Gastrocnemius medialis (tissue), 4 donors: Measurements from ENCODE around the gene EGFR. TPM values are rescaled to one million over a fixed set of nuclear protein-coding genes. Genes with fewer than 3 reads are reported as not detected.
A peak's percentile ranks its signal among the peaks of the same experiment; 100 is the strongest.

ENCODE experiments used
- ATAC-seq, 2 donors: fragments of 150-250 bp; one replicate each; pipeline ENCODE4 v1.9.1; 2016
- DNase-seq, 2 donors: peaks; one replicate each; pipeline ENCODE4 v3.0.0-alpha.2; 2019
- H3K27ac ChIP-seq, 4 donors: fragments of 200-600 bp; sonication (generic); 1 replicate in 1 of 4; 2 replicates in 3 of 4; pipeline ENCODE4 v1.5.1; 2016 to 2018; ENCODE audit warnings: mild to moderate bottlenecking in 2 of 4, moderate library complexity in 1 of 4
- H3K27me3 ChIP-seq, 3 donors: fragments of 200-600 bp; sonication (generic) in 2 of 3; 1 replicate in 1 of 3; 2 replicates in 2 of 3; pipeline versions ENCODE4 v1.5.1 to v1.6.0; 2016 to 2019; ENCODE audit warnings: mild to moderate bottlenecking in 1 of 3, moderate library complexity in 1 of 3
- H3K36me3 ChIP-seq, 2 donors: fragments of 200-600 bp; sonication (generic) in 1 of 2; one replicate each; pipeline ENCODE4 v1.5.1; 2017 to 2018
- H3K4me1 ChIP-seq, 2 donors: fragments of 200-600 bp; sonication (generic) in 1 of 2; one replicate each; pipeline ENCODE4 v1.5.1; 2016 to 2017; ENCODE audit warnings: mild to moderate bottlenecking in 2 of 2
- H3K4me3 ChIP-seq, 4 donors: fragments of 200-600 bp; sonication (generic) in 3 of 4; 1 replicate in 1 of 4; 2 replicates in 3 of 4; pipeline ENCODE4 v1.5.1; 2016 to 2019; ENCODE audit warnings: mild to moderate bottlenecking in 2 of 4
- H3K9me3 ChIP-seq, 3 donors: fragments of 200-600 bp; sonication (generic) in 2 of 3; 1 replicate in 1 of 3; 2 replicates in 2 of 3; pipeline ENCODE4 v1.5.1; 2016 to 2019
- POLR2A ChIP-seq, 2 donors: fragments of 450-650 bp; IDR thresholded peaks; one replicate each; pipeline ENCODE4 v1.6.1; 2017; ENCODE audit warnings: antibody characterized with exemption in 2 of 2, mild to moderate bottlenecking in 2 of 2, moderate library complexity in 2 of 2
- in situ Hi-C, 4 donors: fragments of 200-750 bp; cut with MboI; loops; one replicate each; pipeline versions ENCODE4 v1.15.0 to v1.8.0; 2017; ENCODE audit warnings: low sequenced_read_pairs in 4 of 4
- intact Hi-C: fragments of 100-400 bp; cut with DNase I; formaldehyde crosslinking; loops from one replicate; pipeline ENCODE4 v1.15.1; 2023; ENCODE audit warnings: low total_unique reads
- total RNA-seq, 4 donors: library from RNA; depleted of rRNA; stranded (reverse); fragments of >200 nt; gene quantifications; one replicate each; pipeline versions ENCODE4 v1.1.0 to v1.2.3, GENCODE V29; 2016
- TF ChIP-seq, protein P1 (sequence below), 5 experiments: fragments of 450-650 bp in 3 of 5; fragments of 200-600 bp in 2 of 5; sonication (generic) in 2 of 5; IDR thresholded peaks in 4 of 5; conservative IDR thresholded peaks in 1 of 5; 1 replicate in 4 of 5; 2 replicates in 1 of 5; pipeline ENCODE4 v1.5.1; 2016 to 2019; ENCODE audit warnings: antibody characterized with exemption in 5 of 5, mild to moderate bottlenecking in 3 of 5, moderate library complexity in 3 of 5

EGFR gene
- total RNA-seq, 4 donors from 2014 or later: 28.0 to 34.8 (median 29.4) TPM

DNA sequence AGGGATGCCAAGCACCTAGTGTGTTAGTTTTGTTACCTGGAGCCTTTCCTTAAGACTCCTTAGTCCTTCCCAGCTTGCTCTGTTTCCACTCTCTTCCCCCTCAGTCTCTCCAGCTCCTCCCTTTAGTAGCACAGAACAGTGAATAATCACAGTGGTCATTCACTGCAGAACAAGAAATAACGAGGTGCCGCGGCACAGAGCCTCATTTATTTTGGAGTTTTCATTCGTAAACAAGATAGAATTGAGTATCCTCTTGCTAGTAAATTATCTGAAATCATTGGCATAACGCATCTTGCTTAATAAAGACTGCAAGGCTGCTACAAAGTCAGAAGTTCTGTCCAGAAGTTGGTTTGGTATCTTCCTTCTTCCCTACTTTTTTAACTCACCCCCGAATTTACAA, 217.0 kb downstream of the EGFR start:
- TF ChIP-seq, protein P1, sequence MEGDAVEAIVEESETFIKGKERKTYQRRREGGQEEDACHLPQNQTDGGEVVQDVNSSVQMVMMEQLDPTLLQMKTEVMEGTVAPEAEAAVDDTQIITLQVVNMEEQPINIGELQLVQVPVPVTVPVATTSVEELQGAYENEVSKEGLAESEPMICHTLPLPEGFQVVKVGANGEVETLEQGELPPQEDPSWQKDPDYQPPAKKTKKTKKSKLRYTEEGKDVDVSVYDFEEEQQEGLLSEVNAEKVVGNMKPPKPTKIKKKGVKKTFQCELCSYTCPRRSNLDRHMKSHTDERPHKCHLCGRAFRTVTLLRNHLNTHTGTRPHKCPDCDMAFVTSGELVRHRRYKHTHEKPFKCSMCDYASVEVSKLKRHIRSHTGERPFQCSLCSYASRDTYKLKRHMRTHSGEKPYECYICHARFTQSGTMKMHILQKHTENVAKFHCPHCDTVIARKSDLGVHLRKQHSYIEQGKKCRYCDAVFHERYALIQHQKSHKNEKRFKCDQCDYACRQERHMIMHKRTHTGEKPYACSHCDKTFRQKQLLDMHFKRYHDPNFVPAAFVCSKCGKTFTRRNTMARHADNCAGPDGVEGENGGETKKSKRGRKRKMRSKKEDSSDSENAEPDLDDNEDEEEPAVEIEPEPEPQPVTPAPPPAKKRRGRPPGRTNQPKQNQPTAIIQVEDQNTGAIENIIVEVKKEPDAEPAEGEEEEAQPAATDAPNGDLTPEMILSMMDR (IDR thresholded peaks at IDR 0.05 in 4 of 5, conservative IDR thresholded peaks at IDR 0.05 in 1 of 5): no peak
- no peak for TF ChIP-seq POLR2A (IDR thresholded peaks at IDR 0.05)
- ATAC-seq (no peak), DNase-seq (no peak)
- Histone ChIP-seq H3K27ac (no peak overlapping the region), H3K4me3 (no peak overlapping the region), H3K27me3 (no peaks in the 10 kb centered on the region), H3K4me1 (no peaks in the 10 kb centered on the region), H3K36me3 (no peaks in the 10 kb centered on the region), H3K9me3 (no peaks in the 10 kb centered on the region)
- in situ Hi-C loops (no loop called here), intact Hi-C loops (no loop called here)

- Histone ChIP-seq H3K4me3 (no peak overlapping the region), H3K27me3 (no peaks in the 10 kb centered on the region), H3K36me3 (no peaks in the 10 kb centered on the region), H3K27ac (no peak overlapping the region), H3K9me3 (no peaks in the 10 kb centered on the region), H3K4me1 (no peaks in the 10 kb centered on the region)
- intact Hi-C loops (no loop called here), in situ Hi-C loops (no loop called here)
- ATAC-seq (no peak), DNase-seq (no peak)
- TF ChIP-seq, protein P1 (IDR thresholded peaks at IDR 0.05 in 4 of 5, conservative IDR thresholded peaks at IDR 0.05 in 1 of 5): no peak
- no peak for TF ChIP-seq POLR2A (IDR thresholded peaks at IDR 0.05)
These were observed 217.7 kb downstream of the EGFR start for GRCh38 chr7:55236476-55236875.

DNA sequence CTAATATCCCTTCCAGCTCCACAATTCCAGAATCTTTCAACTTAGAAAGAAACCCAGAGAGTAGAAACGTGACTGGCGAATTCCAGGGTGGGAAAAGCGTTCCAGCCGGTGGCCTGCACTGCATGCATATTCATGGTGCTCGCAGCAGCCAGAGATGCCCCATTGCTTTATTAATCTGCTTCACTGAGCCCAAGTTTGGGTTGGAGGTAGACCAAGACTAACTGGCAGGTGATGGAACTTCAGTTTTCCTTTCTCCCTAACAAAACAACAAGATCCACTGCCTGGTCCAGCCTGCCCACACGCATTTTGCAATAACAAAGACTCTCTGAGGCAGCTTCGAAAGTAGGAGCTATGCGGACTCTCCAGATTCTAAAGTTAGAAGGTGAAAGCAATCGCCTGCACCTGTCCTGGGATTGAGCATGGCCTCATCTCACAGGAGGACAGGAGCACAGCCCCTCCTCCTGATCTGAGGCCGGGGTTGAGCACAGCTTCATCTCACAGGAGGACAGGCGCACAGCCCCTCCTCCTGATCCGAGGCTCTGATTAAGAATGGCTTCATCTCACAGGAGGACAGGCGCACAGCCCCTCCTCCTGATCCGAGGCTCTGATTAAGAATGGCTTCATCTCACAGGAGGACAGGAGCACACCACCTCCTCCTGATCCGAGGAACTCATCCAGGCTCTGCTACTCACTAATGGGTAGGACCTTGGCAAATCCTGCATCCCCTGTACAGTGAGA, 218.5 kb downstream of the EGFR start:
- ATAC-seq (peak in 1 of 2 donors; percentile 39), DNase-seq (no peak)
- in situ Hi-C loops (no loop called here), intact Hi-C loops (no loop called here)
- Histone ChIP-seq H3K4me1 (no peaks in the 10 kb centered on the region), H3K9me3 (no peaks in the 10 kb centered on the region), H3K27me3 (no peaks in the 10 kb centered on the region), H3K27ac (no peak overlapping the region), H3K4me3 (no peak overlapping the region), H3K36me3 (no peaks in the 10 kb centered on the region)
- TF ChIP-seq, protein P1 (IDR thresholded peaks at IDR 0.05 in 4 of 5, conservative IDR thresholded peaks at IDR 0.05 in 1 of 5): no peak
- no peak for TF ChIP-seq POLR2A (IDR thresholded peaks at IDR 0.05)

DNA sequence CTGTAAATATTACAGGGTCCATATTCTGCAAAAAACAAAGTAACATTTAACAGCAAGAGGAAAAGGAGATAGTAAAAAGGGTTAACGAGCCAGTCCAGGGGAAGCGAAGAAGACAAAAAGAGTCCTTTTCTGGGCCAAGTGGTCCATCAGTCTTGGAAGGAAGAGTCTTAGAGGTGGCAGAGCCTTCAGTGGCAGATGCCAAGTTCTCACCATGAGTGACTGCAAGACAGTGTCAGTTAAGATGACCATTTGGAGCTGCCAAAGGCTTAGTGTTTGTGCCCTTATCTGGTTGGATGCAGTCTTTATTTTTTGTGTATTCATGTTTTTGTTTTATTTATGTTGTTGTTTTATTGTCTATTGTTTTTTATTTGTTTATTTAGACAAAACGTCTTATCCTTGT, 220.6 kb downstream of the EGFR start:
- no peaks in the 10 kb centered on the region for H3K9me3 ChIP-seq
- no peak overlapping the region for H3K27ac ChIP-seq
- H3K4me3 ChIP-seq: no peak overlapping the region
- intact Hi-C loops: no loop called here
- in situ Hi-C loops: no loop called here
- no peak for DNase-seq
- ATAC-seq: no peak
- H3K27me3 ChIP-seq: no peaks in the 10 kb centered on the region
- no peaks in the 10 kb centered on the region for H3K4me1 ChIP-seq
- TF ChIP-seq POLR2A (IDR thresholded peaks at IDR 0.05): no peak
- no peaks in the 10 kb centered on the region for H3K36me3 ChIP-seq

GRCh38 chr7:55240418-55241142, 221.8 kb downstream of the EGFR start:
- no peak for ATAC-seq
- in situ Hi-C loops (no loop called here), intact Hi-C loops (no loop called here)
- no peak for DNase-seq
- no peak for TF ChIP-seq POLR2A (IDR thresholded peaks at IDR 0.05)
- TF ChIP-seq, protein P1 (IDR thresholded peaks at IDR 0.05 in 4 of 5, conservative IDR thresholded peaks at IDR 0.05 in 1 of 5): no peak
- no peaks in the 10 kb centered on the region for H3K9me3 ChIP-seq
- no peak overlapping the region for H3K27ac ChIP-seq
- H3K4me1 ChIP-seq: no peaks in the 10 kb centered on the region
- H3K27me3 ChIP-seq: no peaks in the 10 kb centered on the region
- no peaks in the 10 kb centered on the region for H3K36me3 ChIP-seq
- no peak overlapping the region for H3K4me3 ChIP-seq
